ENCODE data around the gene FNDC11.
A peak's percentile ranks its signal among the peaks of the same experiment; 100 is the strongest.

The FNDC11 gene

DNA sequence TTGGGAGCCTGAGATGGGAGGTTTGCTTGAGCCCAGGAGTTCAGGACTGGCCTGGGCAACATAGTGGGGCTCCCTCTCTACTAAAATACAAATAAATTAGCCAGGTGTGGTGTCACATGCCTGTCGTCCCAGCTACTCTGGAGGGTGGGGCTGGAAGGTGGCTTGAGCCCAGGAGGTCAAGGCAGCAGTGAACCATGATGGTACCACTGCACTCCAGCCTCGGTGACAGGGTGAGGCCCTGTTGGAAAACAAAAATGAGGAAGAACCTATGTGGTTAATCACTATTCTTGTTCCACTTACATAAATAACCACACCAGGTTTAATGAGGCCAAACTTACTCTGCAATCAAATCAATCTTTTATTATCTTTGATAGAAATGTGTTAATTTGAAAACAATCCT, 28.0 kb upstream of the FNDC11 start:
- no peak for DNase-seq

DNA sequence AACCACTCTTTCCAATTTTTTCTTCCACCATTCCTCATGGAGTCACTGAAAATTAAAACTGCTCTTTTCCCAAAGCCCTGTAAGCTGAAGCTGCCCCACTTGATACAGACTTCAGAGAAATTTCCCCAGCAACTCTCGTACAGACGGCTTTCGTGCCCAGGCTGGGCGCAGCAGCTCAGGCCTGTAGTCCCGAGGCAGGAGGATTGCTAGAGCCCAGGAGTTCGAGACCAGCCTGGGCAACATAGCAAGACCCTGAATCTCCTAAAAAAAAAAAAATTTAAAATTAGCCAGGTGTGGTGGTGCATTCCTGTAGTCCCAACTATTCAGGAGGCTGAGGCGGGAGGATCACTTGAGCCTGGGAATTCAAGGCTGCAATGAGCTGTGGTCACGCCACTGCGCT, 26.8 kb upstream of the FNDC11 start:
- no peak for DNase-seq

DNA sequence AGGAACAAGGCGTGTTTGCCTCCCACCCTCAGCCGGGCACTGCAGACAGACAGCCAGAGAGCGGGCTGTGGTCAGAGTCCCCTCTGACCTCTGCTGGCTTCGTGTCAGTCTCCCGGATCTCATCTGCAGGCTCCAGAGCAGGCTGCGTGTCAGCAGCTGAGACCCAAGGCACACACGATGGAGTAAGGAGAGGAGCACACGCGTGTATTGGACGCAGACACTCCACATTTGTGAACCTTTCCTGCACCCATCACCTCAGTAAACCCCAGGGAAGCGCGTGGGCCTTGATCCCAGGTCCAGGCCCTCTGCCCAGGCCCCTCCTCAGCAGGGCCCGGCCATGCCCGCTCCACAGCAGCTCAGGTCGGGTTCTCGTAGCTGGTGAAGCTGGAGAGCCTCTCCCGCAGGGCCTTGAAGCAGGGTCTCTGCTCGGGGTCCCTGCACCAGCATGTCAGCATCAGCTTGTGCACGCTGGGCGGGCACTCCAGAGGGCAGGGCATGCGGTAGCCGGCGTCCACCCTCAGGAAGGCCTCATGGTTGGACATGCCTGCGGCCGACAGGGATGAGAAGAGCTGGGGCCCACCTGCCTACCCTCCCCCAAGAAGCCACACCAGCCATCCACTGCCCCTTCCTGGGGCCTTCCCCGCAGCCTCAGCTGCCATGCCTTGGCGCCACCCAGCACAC, 24.6 kb upstream of the FNDC11 start:
- DNase-seq = no peak

DNA sequence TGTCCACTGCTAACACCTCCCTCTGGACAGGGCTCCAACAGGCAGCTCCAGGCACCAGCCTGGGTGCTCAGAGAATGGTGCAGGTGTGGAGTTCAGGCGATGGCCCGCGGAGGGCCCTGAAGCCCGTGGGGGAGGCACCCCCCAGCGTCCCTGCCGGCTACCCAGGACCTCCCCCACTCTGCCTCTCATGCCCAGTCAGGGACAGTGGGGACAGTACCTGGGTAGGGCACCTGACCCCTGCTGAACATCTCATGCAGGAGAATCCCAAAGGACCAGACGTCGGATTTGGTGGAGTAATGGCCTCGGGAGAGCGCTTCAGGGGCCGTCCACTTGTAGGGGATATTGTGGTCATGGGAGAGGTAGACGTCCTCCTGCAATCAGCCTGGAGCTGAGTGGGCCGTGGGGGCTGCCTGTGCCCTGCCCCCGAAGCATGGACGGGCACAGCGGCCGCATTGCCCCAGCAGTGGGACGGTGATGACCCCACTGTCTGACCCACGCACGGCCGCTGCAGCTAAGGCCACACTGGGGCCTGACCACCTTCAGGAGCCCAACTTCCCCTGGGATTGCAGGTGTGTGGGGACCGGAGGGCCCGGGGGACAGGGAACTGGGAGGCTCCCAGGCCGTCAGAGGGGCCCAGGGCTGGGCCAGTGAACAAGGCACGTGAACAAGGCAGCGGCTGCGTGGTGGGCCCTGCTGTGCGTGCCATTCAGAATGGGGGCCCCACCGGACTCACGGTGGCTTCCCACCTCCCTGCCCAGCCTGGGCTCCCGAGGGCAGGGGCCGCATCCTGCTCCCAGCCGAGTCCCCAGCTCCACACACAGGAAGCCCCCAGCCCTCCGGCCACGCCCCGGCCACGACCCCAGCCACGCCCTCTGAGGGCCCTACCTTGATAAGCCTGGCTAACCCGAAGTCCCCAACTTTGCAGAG, 23.8 kb upstream of the FNDC11 start:
- no peak for DNase-seq

DNA sequence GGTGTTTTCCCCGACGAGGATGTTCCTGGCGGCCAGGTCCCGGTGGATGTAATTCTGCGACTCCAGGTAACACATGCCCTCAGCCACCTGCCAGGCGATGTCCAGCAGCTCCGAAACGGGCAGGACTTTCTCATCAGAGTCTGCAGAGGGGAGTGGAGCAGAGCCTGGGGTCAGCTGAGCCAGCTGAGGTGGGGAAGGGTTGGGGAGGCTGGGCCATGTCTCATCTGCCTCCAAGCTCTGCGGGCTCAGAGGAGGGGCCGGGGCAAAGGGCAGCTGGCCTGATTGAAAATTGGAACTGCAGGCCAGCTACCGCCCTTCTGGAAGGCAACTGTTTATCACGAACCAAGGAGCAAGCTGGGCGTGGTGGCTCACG, 23.2 kb upstream of the FNDC11 start:
- no peak for DNase-seq

DNA sequence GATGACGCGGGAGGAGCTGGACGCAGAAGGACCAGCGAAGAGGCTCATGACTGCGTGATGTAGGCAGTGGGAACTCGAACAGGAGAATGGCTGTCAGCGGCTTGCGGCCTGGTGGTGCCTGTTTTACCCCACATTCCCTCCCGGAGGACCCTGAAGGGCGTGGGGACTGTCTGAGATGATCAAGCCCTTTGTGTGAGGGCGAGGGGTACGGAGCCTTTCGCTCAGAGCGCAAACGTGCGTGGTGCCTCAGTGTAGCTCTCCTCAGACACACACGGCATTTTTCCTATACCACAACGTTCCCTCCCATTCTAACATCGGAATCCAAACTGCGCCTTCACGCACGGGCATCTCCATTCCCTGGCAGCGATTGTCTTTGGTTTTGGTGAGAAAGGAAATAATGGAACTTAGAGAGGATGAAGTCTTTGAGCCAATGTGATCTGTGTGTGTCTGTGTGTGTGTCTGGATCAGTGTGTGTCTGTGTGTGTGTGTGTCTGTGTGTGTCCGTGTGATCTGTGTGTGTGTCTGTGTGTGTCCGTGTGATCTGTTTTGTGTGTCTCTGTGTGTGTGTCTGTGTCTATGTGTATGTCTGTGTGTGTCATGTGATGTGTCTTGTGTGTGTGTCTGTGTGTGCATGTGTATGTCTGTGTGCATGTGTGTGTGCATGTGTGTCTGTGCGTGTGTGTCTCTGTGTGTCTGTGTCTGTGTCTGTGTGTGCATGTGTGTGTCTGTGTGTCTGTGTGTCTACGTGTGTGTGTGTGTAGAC, 22.1 kb upstream of the FNDC11 start:
- DNase-seq = no peak

DNA sequence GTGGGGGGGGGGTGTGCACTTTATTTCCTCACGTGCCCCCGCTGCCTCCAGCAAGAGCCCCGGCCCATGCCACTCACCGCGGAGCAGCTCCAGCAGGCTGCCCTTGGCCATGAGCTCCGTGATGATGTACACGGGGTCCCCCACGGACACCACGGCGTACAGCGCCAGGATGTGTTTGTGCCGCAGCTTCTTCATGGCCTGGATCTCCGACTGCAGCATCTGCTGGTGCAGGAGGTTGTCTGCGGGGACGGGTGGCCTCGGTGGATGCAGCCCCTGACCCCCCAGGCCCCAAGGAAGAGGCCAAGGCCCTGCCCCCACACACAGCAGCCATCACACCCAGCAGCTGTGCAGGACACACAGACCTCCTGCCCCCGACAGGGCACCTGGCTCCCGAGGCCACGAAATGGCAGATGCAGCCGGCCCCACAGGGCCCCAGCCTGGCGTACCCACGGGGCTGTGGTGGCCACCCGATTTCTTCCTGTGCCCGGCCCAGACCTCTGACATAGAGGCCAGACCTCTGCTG, 21.4 kb upstream of the FNDC11 start:
- DNase-seq = no peak

DNA sequence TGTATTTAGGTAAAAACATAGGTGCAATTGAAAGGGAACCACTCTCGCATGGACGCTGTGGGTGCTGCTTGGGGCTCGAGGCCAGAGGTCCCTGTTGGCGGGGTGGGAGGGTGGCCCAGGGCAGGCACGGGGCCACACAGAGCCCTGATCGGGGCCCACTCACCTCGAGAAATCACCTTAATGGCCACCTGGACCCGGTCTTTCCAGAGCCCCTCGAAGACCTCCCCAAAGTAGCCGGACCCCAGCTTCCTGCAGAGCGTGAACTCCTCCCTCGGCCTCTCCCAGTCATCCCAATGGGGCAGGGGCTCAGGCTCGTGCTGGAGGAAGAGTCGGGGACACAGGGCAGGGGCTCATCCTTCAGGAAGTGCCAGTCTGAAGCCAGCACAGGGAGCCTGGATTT, 20.6 kb upstream of the FNDC11 start:
- DNase-seq = no peak

DNA sequence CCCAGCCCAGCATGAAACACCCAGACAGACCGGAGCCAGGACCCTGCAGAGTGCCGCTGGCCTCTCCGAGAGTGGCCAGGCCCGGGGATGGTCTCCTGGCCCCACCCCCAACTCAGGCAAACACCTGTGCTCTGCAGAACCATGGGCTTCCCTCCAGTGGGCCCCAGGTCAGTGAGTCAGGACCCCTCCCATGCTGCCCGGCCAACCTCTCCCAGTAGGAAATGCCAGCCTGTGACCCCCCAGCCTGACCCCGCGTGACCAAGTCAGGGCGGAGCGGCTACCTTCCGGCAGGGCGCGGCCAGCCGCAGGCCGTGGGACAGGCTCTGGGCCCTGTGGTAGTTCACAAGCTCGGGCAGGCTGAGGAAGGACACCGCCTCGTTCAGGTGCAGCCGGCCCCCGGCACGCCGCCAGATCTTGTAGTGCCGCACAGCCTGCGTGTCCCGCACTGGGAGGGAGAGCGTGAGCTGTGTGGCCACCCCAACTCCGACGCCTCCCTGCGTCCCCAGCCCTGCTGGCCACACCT, 20.0 kb upstream of the FNDC11 start:
- no peak for DNase-seq

DNA sequence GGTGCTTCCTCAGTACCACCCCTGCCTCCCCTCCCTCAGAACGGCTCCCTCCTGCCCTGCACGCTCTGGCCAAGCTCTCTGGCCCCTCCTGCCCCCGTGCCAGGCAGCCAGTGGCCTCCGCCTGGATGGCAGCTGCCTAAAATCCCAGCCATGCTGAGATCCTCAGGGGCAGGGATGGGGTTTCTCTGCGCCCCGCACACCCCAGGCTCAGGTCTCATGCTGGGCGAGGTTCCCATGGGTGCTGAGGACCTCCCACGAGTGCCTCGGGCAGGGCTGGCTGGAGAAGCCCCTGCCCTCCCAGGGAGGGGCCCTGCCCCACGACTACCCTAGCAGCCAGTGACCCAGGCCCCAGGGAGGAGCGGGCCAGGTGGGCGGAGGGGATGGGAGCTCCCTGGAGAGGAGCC, 19.5 kb upstream of the FNDC11 start:
- no peak for DNase-seq

DNA sequence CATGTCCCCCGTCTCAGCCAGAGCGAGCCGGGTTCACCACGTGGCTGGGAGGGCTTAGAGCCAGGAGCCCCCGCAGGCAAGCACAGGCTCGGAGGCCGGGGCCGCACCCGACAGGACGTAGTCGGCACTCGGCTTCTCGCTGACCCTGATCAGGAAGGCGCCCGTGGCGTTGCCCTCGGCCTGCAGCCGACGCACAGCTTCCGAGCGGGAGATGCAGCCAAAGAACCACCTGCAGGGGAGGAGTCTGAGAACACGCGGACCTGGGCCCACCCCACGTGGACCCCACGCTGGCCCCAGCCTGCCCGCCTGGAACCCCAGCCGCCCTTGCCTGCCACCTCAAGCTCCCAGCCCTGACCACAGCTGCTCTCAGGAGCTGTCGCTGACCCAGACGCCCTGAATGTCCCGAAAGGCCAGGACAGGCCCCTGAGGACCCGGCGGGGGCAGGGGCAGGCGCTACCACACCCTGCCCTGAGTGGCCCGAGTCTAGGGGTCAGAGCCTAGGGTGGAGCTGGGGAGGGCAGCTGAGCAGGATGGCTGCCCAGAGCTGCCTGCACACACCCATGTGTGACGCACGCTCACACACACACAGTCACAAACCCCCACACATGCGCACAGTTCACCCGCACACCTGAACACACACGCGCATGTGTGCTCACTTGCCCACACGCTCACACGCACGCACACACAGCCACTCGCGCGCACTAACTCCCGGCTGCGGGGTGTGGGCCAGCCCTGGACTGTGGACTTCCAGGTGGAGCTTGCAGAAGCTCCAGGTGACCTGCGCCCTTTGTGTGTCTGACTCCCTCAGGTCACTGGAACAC, 18.9 kb upstream of the FNDC11 start:
- no peak for DNase-seq

DNA sequence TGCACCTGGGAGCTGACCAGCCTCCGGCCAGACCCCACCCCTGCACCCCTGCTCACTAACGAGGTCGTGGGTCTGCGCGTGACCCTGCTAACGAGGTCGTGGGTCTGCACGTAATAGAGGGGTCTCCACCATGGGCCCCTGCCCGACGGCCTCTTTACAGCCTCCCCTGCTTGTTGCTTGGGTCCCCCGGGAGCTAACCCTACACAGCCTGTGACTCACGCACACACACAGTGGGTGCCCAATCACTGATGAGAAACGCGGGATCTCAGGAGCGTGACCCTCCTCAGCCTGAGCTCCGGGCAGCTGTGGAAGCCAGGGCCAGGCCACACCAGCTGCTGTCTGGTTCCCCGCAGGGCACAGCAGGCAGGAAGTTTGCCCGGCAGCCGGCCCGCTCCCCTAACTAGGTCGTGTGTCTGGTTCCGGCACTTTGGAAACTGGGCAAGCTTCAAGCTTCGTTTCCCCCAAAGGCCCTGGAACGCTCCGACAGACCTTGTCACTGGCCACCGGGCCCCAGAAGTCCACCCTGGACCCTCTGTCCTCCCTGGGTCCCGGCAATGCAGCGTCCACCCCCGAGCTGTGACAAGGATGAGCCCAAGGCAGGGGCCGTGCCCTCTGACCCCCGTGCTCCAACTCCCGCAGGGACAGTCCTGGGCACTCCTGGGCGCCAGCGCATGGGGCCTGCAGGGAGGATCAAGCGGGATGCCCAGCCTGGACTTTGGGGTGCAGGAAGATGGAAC, 17.6 kb upstream of the FNDC11 start:
- DNase-seq = no peak

DNA sequence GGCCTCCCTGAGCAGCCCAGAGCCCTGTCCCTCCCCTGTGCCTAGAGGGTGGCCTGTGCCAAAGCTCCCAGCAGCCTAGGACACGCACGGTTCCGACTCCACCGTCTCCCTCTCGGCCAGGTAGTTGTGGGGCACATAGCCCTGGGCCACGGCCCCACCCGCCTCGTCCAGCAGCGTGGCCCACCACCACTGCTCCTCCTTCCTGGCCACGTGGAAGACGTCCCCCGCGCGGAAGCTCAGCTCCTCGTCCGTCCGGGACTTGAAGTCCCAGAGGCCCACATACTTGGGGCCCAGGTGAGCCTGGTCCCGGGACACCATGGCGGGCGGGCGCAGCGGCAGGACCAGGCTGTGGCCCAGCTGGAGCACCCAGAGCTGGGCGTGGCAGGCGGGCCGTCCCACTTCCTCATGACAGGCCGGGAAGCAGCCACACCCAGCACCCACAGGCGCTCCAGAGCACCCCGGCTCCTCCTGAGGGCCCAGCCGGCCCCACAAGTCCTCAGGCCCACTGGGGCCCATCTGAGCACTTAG, 16.9 kb upstream of the FNDC11 start, which contains the start of gene PTK6:
Gene PTK6 (minus strand): TSS at position 380 of the 528 bp plus-strand sequence. CDS start 62 bp downstream, at position 318.
- peak; percentile 51 to 52 for DNase-seq

DNA sequence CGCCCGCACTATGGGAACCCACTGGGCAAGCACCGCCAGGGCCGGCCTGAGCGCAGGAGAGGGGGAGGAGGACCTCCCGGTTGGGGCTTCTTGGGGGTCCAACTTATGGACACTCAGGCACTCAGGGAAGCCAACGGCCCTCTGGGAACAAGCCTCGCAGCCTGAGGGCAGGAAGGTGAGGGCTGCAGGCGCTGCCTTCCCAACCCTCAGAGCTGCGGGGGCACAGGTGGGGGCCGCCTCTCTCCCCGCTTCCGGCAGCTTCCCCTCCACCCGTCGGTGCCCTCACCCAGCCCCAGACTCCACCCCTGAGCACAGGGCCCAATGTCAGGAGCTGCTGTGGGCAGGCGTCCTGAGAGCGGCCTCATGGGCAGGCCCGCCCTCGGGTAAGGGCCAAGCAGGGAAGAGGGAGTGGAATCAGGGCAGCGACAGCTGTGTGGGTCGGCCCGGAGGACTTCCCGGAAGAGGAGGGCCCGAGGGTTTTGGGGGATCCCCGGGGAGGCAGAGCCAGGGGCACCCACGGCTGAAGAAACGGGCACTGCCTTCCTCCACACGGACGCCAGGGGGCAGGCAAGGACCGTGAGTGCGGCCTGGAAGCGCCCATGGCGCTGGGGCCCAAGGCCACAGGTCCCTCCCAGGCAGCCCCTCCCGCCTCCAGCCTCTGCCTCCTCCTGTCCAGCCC, 16.3 kb upstream of the FNDC11 start:
- peak; percentile 92 to 93 for DNase-seq

DNA sequence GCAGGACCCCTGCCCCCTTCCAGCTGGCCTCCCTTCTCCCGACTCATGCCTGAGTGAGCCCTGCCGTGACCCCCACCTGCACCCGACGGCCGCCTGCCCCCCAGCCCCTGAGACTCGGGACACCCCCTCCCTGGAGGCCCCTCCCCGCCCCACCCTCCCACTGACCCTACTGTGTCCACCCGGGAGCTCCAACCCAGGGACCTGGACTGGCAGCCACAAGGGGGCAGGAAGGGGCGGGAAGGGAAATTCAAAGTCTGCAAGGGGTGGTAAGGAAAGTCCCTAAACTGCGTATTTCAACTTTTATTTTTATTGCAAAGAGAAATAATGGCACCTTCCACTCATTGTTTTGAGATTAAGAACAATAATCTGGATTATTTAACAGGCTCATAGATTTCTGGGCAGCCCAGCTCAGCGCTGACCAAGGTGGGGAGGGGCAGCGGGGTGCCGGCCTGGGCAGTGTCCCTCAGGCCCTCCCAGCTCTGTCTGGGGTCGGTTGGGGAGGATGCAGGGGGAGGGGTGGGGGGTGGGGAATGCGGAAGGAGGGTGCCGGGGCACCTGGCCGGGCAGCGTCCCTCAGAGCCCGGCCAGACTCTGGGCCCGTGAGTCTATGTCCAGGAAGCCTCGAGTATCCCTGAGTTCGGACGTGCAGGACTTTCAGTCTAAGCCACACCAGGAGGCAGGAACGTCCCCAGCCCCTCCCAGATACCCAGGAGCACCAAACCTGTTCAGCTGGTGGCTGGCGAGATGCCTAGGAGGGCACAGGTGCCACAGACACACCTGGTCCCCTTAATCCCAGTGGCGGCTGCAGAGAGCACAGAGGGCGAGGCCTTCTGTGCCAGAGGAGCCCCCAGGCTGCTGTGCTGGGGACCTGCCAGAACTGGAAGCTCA, 15.5 kb upstream of the FNDC11 start:
- DNase-seq = no peak

DNA sequence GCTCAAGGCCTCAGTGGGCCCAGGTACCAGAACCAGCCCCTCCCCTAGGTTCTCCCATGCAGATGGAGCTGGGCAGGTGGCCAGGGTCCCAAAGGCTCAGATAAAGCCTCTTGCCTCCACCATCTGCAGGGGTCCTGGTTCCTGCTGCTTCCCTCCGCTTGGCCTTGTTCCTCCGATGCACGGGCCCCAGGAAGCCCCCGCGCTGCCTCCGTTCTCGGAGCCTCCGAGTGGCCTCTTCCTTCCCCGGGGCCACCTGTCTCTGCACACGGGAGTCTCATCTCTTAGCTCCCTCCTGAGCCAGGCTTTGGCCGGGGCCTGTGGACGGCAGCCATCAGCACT, 14.9 kb upstream of the FNDC11 start:
- no peak for DNase-seq

DNA sequence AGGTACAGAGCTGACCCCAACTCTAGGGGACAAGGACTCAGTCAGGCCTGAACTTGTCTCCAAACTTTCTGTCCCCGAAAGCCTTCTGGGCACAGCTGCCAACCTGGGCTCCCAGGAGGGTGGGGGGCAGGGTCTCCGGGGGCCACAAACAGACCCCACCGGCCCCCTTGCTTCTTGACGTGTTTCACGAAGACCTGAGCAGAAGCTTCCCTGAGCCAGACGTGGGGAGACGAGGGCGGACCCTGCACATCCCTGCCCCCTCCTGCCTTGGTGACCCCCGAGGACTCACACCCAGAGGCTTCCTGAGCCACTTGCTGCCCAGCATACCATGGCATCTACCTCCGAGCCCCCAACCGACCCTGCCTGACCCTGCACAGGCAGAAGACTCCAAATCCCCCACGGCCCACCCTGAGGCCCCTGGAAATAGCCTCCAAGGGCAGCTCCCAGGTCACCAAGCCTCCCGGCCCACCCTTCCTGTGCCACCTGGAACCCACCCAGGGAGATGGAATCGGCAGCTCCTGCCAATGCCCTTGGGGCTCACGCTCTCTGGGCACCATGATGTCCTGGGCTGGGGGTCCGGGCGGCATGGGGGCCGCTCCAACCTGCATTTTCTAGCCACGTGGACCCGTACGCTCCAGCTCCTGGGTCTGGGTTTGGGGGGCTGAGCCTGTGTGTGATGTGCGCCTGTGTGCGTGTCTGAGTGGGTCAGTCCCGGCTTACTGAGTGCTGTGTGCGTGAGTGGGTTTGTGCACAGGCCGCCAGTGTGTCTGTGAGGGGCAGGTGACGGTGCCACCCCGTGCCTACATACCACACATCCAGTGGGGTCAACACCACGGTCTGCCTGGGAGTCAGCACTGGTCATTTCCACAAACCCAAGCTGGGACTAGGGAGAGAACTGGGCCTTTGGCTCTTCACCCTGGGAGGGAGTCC, 14.3 kb upstream of the FNDC11 start:
- no peak for DNase-seq

DNA sequence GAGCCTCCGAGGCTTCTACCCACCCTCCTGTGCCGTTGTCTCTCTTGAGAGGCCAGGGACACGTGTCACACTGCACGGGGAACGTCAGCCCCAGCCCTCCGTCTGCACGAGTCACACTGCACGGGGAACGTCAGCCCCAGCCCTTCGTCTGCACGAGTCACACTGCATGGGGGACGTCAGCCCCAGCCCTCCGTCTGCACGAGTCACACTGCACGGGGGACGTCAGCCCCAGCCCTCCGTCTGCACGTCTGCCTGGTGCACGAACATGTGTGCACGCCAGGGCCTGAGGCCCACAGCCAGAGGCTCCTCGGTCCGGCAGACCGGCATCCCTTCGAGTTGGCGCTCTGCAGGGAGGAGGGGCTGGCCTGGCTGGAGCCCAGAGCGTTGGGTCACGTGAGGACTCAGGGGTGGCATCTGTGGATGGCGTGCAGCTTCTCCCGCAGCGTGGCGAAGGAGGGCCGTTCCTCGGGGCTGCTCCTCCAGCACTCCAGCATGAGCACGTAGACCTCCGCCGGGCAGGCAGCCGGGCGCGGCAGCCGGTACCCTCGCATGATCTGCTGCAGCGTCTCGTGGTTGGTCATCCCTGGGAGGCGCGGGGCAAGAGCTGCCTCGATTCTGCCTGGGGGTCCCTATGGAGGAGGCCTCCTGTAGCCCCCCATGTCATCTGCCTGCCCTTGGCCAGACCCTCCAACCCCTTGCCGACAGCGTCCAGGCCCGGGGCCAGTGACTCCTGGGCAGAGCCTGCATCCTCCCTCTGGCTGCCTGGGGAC, 13.4 kb upstream of the FNDC11 start:
- DNase-seq = no peak
